HEK293T (cell line): ENCODE measurements around the gene NPIPA7.
"Not testable (repeated sequence)": the region's sequence is repeated elsewhere in the genome, so short reads cannot be mapped to it uniquely, and the experiment has no call there.

Experiments
- FOXA1 ChIP-seq: fragments of 450-650 bp; IDR thresholded peaks from 2 replicates; pipeline ENCODE4 v1.6.1; 2016; ENCODE audit warnings: mild to moderate bottlenecking
- FOXM1 ChIP-seq: fragments of 450-650 bp; IDR thresholded peaks from 2 replicates; pipeline ENCODE4 v1.6.1; 2017; ENCODE audit warnings: mild to moderate bottlenecking, borderline replicate concordance
- L3MBTL2 ChIP-seq: fragments of 450-650 bp; conservative IDR thresholded peaks from 2 replicates; pipeline ENCODE4 v1.6.1; 2016; ENCODE audit warnings: mild to moderate bottlenecking

- not testable (repeated sequence) for TF ChIP-seq FOXA1, L3MBTL2, FOXM1
These were observed 41.6 kb downstream of the NPIPA7 start for GRCh38 chr16:16420515-16420914.
